ENCODE results near the gene CXCL14.

- TF ChIP-seq EZH2phosphoT487 (IDR thresholded peaks at IDR 0.05; ENCODE audit: insufficient read depth, low read depth): no peak
- no peak for TF ChIP-seq EZH2 (IDR thresholded peaks at IDR 0.05; ENCODE audit: insufficient read depth, poor library complexity, severe bottlenecking)
Observed at GRCh38 chr5:135605221-135605620, 26.4 kb upstream of the CXCL14 start.
